NCI-H146 (cell line): Measurements from ENCODE around the gene GBX2.

Experiments used
- DNase-seq: peaks from one replicate; lab custom pipeline; 2025; lab: John Stamatoyannopoulos, UW

Gene GBX2

DNA sequence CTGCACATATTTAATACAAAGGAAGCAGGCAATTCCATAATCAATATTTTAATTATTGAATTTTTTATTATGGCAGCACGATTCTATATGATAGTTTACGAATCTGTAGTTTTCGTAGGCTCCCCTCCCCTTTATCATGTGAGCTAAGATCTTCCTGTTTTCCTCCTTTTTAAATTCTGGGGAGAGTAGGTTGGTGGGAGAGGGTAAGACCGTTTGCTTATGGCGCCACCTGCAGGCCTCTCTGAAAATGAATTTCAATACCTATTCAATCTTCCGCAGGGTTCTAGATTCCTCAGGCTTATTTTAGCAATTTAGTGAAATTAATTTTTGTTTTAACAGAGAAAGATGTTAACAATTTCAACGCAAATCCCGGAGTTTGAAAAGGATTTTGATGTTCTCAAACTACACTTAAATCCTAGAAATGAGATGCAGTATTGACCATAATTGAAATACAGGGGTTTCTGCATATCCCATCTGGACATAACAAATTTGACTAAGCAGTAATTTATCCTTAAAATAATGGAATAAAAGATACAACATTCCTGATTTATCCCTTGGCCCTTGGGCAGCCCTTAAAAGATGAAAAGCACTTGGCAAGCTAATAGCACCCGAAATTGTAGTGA lies 12.8 kb upstream of the GBX2 start:
- DNase-seq, result peak; percentile 58

DNA sequence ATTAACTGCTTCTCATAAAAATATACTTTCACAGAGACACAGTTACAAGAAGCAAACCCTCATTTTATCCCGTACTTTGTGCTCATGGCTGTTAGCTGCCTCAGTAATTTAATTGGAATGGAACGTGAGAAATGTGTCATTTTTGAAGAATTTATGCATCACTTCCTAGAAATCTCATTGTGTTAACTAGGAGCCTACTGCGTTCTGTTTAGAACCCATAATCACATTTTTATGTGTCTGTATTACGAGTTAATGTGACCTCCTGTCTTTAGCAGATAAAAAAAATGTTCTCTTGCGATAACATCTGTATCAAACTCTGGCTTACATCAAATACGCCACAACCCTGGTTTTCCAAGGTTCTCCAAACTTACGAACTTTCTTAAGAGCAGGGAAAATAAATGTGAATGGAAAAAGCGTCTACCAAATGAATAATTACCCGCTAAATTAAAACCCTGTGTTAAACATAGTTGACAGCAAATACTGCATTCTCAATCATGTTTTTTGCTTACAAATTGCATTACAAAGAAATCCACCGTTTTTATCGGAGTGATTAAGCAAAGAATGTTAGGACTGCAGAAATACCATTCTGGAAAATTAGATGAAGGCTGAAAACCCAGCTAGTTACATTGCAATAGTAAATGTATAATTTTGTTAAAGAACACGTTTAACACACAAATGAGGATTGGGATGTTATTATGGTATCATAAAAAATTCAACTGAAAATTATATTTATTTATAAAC lies 12.1 kb upstream of the GBX2 start:
- no peak for DNase-seq

DNA sequence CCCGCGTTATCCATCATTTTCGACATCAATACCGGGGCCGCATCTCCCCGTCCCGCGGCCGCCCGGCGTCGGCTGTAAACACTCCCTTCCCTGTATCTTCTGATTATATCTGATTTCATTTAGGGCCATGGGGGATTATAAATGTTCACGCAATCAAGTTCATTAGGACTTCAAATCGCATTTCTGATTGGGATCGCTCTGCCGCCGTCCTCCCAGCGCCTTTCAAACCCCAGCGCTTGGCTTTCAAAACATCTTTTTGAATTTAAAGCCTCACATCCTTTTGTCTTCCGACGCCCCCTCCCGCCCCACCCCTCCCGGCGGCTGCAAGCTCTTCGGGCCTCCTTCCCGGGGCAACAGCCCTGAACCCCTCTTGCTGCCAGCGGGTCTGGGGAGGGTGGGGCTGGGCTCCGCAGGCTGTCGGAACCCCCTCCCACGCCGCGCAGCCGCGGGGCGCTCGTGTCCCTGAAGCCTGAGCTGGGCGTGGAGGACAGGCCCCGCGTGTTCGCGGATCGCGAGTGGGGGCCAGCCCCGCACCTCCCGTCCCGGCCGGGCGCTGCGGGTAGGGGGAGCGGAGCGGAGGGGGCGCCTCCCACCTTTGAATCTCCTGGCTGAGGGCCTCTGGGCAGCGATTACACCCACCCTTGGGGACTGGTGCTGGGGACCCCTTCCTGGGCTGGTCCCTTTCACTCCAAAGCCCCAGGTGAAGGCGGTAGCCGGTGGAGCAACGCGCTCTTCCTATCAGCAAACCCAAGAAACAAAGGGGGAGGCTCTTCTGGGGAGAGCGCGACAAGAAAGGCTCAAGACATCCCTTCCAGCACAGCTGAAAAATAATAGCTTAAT lies 11.3 kb upstream of the GBX2 start:
- DNase-seq, result no peak

DNA sequence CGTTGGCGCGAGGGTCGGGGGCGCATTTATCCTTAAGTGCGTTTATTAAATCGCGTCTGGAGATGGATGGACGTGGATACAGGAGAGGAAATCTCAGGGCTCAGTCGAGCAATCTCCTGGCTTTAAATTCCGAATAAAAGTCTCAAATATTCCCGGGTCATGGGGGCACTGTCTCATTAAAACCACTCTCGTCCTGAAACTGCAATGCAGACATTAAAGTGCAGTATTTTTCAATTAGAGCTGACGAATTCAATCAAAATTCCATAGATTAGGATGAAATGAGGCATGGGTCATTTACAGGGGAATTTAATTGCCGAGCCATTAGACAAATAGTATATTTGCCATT lies 10.7 kb upstream of the GBX2 start:
- DNase-seq, result no peak

DNA sequence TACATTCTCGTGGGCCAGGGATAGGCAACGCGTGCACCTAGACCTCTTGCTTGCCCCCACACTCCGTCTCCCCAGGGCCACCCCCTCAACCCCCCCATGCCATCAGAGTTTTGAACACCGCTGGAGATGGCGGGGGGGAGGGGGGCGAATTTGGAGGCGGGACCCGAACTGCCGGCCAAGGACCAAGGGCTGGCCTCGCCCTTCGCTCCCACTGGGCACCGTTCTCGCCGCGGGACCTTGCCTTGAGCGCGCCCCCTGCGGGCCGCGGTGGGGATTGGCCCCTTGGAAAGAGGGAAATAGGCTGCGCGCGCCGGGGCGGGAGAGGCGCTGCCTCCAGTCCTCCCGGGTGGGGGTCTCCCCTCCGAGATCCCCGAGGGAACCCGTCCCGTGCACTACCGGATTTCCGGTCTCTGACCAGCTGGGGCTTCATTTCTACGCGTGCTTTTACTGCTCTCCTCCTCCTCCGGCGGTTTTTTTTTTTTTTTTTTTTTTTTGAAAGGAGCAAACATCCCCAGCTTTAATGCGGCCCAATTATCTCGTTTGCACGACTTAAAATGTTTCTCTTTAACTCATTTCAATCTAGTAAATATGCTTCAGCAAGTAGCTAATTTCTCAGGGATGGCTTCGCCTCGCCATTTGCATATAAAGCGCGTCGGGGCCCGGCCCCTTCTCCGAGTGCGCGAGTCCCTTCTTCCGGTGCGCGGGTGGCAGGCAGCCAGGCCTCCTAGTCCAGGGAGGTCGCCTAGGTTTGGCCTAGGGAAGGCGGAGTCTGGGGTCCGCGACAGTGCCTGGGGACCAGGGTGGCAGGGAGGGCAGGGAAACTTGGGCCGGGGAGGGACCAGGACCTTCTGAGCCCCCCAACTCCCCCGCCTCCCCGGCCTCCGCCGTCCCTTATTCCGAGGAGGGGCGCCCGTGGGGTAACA lies 10.0 kb upstream of the GBX2 start:
- no peak for DNase-seq

DNA sequence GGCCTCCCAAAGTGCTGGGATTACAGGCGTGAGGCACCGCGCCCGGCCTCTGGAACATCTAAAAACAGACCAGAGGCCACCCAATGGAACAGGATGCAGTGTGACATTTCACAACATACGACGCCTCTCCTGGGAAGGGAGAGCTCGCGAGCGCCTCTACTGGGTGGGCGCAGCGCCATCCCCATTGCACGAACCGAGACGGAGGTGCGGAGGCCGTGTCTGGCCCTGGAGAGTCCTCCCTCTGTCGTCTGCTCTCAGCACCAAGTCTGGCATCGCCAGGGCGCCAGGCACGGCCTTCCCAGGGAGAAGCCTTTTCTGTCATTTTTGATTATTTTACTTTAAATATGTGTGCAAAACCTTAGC lies 9.4 kb upstream of the GBX2 start:
- no peak for DNase-seq

DNA sequence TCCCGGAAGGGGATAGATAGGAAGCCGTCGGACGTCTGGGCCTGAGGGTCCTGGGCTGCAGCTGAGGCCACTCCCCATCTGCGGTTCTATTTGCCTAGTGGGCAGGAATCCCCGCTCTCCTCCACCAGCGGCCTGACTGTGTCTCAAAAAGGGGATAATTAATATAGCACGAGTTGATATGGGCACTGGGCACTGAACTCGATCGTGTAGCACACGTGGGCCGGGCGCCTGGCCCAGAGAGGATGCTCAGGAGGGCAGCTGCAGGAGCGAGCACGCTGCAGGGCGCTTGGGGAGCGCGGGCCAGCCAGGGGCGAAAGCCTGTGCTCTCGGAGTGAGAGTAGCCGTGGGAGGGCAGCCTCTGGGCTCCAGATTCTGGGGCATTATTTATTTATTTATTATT lies 8.8 kb upstream of the GBX2 start:
- no peak for DNase-seq

DNA sequence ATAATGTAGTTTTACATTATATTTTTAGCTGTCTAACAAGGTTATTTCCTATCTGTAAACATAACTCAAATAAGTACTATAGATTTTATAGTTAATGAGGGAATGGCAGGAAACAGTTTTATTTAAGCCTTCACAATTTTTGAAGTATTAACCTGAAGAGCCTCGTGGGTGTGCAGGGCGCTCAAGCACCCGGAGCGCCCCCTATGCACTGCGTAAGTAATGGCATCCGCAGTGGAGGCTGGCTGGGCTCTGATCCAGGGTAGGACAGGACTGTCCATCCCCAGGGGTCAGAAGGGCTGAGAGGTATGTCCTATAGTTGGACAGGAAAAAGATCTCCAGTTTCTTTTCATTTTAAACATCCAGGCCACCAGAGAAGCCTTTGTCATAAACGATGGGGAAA lies 8.2 kb upstream of the GBX2 start:
- DNase-seq, result no peak

DNA sequence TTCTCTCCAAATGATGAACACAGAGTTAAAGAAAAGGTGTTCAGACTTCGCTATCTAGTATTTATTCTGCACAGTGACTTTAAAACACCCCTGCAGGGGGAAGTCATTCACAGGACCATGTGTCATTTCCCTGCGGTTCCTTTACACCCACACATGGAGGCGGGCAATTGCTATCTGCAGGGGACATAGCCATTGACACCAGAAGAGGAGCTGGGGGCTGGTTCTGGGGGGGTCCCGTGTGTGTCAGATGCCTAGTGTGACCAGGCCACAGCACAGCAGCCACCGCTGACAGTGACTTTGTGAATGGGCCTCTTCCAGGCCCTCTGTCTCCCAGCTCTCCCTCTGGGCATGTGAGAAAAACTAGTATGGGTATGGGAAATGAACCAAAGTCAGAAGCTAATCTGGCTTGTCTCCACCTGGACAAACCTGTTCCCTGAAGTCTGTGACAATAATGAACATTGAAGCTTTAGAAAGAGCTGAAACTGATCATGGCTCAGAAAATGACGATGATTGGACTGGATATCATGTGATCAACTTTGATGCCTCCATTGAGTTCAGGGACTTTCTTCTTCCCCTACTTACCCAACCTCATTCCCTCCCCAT lies 7.5 kb upstream of the GBX2 start:
- DNase-seq, result no peak

DNA sequence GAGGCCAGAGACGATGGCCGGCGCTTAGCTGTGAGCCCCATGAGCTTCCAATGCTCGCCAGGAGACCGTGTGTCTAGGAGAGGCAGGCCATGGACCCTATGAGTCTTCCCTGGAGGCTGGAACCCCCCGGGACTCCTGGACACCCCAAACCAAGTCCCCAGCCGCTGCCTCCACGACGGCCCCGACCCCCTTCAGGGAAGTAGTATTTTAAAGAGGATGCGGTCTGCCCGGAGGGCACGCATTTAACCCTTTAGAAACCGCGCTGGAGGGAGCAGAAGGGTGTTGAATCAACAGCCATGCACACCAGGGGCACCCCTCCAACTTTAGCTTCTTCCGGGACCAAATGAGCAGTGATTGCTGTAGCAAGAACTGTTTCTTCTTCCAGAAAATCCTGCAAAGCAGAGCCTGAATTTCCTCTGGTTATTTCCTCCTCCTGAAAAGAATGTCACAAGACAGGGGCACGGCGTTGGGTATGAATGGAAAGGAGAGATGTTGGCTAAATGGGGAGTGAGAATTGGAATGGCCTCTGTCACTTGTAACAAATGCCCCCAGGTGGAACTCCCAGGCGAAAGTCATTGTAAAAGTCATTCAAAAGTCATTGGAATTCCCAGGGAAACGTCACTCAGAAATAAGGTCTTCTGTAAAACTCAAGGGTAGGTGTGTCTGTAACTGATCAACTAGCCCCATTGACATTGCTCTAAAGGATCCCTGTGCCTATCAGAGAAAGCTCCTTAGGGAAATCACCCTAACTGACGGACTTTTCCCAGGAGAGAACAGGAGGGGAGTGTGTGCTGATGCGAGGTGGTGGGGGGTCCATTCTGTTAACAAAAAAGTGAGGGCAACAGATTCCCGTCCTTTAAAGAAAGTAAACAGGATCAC lies 5.8 kb upstream of the GBX2 start:
- no peak for DNase-seq

DNA sequence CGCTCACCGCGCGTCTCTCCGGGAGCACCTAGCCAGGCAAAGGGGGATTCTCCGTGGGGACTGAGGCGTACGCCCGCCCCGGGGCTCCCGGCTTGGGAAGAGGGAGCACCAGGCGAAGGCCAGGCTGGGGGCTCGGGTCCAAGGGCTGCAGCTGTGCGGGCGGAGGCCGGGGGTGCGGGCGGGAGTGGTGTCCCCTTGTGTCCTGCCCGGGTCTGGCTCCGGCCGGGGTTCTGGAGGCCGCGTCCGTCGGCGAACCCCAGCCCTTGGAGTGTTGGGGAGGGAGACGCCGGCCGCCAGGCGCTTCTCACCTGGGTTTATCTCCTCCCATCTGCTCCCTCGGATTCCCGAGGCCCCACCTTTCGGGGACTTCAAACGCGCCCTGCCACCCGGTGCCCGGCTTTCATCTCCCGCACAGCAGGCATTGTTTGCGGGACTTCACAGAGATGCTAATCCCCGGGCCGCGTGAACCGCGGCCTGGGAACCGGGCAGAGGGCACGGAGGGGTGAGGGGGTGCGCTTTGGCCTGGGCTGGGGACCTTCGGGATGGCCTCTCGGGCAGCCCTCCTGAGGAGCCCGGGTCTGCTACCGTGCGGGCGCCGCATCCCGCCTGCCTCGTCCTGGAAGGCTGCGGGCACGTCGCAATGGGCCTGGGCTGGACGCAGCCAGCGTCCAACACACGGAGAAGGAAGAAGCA lies 5.0 kb upstream of the GBX2 start:
- no peak for DNase-seq

DNA sequence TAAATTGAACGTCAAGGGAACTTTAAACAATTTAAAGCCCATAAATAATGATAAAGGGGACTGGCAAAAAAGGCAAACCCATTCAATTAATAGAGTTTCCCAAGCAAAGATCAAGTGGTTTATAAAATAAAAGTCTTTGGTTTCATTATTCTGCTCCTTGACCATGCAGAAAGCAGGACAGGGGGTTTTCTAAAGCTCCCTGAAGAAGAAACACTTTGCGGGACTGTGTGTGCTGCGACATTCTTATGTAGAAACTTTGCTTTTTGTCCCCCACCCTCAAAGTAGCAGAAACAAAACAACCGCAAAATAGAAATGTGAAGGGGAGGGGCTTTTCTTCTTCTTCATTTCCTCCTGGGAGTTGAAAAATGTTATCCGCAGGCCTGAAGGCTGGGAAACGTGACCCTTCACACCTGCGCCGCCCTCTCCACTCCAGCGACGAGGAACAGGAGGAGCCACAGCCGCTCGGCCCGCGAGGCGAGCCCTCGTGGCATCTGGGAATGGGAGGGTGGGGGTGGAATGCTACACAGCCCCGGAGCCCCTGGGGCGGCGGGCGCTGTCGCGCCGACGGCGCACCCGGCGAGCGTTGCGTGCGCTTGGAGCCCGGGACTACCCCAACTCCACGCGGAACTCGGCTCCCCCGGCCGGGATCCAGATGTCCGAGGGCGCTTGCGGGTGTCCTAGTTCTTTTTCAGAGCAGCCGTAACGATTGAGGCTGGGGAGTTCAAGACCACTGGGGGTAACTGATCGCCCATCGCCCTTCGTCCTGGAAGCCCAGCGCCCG lies 4.3 kb upstream of the GBX2 start:
- no peak for DNase-seq

DNA sequence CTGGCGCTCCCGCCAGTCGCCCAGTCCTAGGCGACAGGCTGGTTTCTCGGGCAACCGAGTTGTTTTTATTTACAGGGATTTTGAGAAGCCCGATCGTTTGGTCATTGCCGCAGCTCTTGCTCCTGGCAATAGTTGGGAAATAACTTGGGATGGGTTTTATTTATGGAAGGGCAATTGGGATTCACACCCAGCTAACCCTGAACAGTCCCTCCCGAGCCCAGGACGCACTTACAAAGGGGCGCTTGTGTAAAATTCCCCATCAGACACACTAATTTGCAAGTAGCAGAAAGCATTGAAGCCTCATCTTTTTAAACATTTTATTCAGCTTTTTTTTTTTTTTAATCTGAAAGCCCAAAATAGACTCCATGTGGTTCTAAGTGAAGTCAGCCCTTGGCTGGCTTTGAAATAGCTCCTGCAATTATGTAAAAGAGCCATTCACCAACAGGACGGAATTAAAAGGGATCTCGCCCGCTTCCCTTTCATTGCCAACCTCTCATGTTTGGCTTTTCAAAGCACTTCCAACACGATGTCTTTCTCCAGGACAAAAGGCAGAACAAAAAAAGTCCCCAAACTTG lies 3.6 kb upstream of the GBX2 start:
- DNase-seq, result no peak

DNA sequence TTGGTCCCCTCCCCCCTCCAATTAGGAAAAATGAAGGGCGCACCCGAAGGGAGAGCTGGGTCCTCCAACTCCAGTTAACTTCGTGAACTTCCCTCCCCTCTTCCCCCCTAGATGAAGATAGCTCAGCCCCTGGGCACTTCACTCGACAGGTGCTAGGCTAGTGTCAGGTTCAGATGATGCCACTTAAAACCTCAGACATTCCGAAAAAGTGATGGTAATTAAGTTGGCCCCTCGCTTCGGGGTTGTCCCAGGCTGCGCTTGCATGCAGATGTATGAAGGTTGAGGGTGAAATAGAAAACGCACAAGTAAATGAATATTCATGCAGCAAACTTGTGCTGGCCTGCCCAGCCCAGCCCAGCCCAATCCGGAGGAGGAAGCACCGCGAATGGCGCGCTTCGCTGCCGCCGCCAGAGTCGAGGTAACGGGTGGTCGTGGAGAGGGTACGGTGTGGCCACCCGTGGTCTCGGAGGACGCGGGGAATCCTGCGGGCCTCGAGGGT lies 3.0 kb upstream of the GBX2 start:
- no peak for DNase-seq

DNA sequence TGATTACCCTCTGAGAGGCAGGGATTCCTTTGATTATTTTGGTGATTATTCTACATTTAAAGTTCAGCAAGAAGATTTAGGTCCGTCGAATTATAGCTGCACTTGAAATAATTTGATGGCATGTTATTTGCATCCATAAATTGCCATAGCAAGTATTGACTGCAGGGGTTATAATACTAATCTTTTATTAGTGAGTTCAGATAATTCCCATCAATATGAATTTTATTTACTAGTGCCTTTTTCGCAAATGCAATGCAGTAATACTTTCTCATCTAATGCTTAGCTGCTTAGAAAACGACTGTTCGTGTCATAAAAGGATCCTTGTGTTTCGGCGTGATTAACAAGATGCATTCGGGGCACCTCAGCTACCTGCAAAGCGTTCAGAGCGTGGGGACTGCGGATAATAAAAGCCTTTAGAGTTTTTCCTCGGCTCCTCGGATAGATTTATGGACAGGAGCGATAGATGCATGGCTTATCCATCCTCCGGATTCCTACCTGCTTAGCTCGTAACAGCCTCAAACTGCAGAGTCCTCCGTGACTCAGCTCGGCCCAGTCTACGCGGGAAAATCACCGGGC lies 2.5 kb upstream of the GBX2 start:
- no peak for DNase-seq

DNA sequence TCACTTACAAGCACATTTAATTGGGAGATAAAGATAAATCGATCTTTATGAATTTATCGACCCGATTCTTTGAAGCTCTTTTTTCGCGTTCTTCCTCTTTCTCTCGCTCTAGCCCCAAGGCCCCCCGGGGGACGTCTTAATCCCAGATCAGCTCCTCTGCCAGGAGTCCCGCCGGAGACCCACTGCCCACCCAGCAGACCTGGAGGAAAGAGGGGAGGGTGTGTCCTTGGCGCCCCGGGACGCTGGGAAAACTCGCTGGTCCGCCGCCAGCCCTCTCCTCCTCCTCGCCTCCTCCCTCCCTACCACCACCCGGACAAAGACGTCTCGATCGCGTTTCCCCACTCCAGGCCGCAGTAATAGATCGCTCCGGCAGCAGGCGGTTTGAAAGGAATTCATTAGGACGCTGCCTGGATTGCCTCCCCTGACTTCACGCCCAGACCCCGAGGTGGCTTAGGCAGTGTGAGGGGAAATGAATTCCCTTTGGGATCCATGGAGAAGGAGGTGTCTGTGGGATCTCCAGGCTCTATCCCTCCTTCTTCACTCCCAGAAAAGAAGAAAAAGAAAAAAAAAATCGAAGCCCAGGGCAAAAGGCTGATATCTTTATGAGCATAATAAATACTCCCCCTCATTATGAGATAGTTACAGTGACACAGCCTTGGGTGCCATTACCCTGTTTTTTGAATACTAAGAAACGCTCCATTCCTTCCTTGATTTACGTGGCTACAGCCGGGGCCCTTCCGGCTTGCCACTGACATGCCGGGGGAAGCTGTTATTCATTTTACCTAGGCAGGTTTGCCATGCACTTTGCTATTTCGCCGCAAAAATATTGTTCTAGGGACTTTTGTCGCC lies 1.8 kb upstream of the GBX2 start:
- DNase-seq, result no peak

DNA sequence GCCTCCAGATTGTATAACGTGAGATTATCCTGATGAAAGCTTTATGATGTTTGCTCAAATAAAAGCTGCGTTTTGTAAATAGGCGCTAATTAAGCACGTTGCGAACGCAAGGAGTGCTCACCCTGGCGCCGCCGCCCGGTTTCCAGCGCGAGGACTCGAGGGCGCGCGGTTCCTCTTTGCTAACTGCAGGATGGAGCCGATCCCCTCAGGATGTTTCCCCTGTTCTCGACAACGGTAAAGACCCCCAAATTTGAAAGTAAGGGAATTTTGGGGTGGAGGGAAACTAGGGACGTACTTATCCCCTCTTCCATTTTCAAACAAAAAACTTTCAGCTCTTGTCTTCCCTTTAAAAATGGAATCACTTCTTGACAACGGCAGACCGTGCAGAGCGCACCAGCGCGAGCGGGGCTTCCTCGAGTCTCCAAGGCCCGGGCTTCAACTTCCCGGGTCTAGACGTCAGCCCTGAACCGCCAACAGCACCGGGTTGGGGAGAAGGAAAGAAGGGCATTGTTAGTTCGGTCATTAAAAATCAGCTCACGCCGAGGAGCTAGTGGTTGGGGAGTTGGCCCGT lies 1.1 kb upstream of the GBX2 start:
- DNase-seq, result no peak
